ENCODE results near the gene FAM89B.

The FAM89B gene

GRCh38 chr11:65548395-65548794, 23.9 kb upstream of the FAM89B start:
- no peak for TF ChIP-seq CTCF (IDR thresholded peaks at IDR 0.05; ENCODE audit: low read depth, low read length, missing control alignments)
- no peak for DNase-seq (ENCODE audit: low read depth)
- H3K4me3 ChIP-seq (ENCODE audit: low read depth, low read length), result no peak overlapping the region

- no peak for TF ChIP-seq CTCF (IDR thresholded peaks at IDR 0.05; ENCODE audit: low read depth, low read length, missing control alignments)
- no peak overlapping the region for H3K4me3 ChIP-seq (ENCODE audit: low read depth, low read length)
- DNase-seq (ENCODE audit: low read depth), result no peak
Observed at GRCh38 chr11:65549096-65549495, 23.2 kb upstream of the FAM89B start.

- peak; percentile 75 for TF ChIP-seq CTCF (IDR thresholded peaks at IDR 0.05; ENCODE audit: low read depth, low read length, missing control alignments)
- no peak overlapping the region for H3K4me3 ChIP-seq (ENCODE audit: low read depth, low read length)
- DNase-seq (ENCODE audit: low read depth), result peak; percentile 37
Observed at GRCh38 chr11:65551572-65552387, 20.6 kb upstream of the FAM89B start.

- no peak for DNase-seq (ENCODE audit: low read depth)
- TF ChIP-seq CTCF (IDR thresholded peaks at IDR 0.05; ENCODE audit: low read depth, low read length, missing control alignments), result no peak
- no peak overlapping the region for H3K4me3 ChIP-seq (ENCODE audit: low read depth, low read length)
Observed at GRCh38 chr11:65552388-65552951, 19.9 kb upstream of the FAM89B start.

- DNase-seq (ENCODE audit: low read depth), result no peak
- no peak for TF ChIP-seq CTCF (IDR thresholded peaks at IDR 0.05; ENCODE audit: low read depth, low read length, missing control alignments)
- no peak overlapping the region for H3K4me3 ChIP-seq (ENCODE audit: low read depth, low read length)
Observed at GRCh38 chr11:65553301-65554001, 18.9 kb upstream of the FAM89B start.

GRCh38 chr11:65554057-65554818, 18.1 kb upstream of the FAM89B start:
- no peak for TF ChIP-seq CTCF (IDR thresholded peaks at IDR 0.05; ENCODE audit: low read depth, low read length, missing control alignments)
- no peak for DNase-seq (ENCODE audit: low read depth)
- H3K4me3 ChIP-seq (ENCODE audit: low read depth, low read length), result no peak overlapping the region
